NCI-H2029 (cell line): ENCODE results near the gene TMEM273.

Source experiments
- DNase-seq: peaks from one replicate; lab custom pipeline; 2025; lab: John Stamatoyannopoulos, UW

TMEM273 gene

GRCh38 chr10:49162761-49163310 is 25.4 kb downstream of the TMEM273 start:
- no peak for DNase-seq

GRCh38 chr10:49162063-49162462 is 26.1 kb downstream of the TMEM273 start:
- DNase-seq, result no peak

DNA sequence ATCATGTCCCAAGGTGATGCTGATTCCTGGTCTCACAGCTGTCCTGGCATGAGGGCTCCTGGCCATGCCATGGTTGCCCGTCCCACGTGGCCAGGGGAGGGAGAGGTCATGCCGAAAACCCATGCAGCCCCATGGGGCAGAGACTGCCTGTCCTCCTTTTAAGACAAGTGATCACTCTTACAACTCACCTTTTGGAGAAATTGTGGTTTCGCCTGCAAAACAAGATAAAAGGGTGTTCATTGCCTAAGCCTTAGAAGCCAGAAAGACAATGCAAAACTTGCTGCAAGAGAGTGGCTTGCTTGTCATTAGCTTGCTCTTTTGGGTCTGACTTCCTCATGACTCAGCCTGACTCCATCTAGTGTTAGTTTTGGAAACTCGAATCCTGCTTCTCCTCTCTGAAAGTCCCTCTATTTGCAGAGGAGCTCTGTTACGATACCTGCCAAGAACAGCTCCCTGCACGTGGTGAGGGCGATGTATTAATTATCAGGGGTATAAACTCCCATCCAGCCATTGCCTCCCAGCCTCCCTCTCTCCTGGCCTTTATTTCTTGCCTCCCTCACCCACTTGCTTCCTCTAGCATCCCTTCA is 26.7 kb downstream of the TMEM273 start:
- no peak for DNase-seq

- no peak for DNase-seq
Observed at GRCh38 chr10:49160814-49161213, 27.4 kb downstream of the TMEM273 start.

- no peak for DNase-seq
Observed at GRCh38 chr10:49160110-49160509, 28.1 kb downstream of the TMEM273 start.

DNA sequence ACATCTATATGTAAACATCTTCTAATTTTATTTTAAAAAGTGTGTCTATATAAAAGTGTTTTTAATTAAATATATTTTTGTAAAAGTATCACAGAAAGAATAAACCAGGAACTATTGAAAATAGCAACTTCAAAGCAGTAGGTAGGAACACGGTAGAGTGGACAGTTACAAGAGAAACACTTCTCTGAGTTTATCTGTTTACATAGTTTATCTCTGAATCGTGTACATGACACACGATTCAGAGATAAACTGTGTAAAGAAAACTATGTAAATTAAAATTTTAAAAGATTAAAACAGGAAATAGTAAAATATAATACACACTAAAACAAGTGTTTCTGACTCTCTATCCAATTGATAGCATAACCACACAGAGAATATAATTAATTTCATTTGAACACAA is 29.3 kb downstream of the TMEM273 start:
- no peak for DNase-seq

- no peak for DNase-seq
Observed at GRCh38 chr10:49158404-49158803, 29.8 kb downstream of the TMEM273 start.

DNA sequence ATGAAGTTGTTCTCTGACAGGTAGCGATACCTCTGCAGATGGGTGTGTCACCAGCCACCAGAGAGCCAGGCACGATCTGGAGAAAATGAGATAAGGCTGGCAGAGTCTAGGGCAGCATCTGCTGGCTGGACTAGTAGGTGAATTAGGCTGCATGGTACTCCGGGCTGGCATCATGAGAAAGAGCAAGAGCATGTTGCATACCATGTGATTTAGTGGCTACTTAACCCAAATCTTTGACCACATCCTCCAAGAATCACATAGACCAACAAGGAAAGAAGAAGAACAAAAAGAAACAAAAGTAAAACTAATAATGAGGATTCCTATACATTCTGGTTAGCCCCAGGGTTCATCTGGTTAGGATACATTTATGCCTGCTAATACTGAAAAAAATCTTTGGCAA is 31.0 kb downstream of the TMEM273 start:
- no peak for DNase-seq

- no peak for DNase-seq
Observed at GRCh38 chr10:49154641-49155040, 33.5 kb downstream of the TMEM273 start.

- DNase-seq, result no peak
Observed at GRCh38 chr10:49153971-49154370, 34.2 kb downstream of the TMEM273 start.

DNA sequence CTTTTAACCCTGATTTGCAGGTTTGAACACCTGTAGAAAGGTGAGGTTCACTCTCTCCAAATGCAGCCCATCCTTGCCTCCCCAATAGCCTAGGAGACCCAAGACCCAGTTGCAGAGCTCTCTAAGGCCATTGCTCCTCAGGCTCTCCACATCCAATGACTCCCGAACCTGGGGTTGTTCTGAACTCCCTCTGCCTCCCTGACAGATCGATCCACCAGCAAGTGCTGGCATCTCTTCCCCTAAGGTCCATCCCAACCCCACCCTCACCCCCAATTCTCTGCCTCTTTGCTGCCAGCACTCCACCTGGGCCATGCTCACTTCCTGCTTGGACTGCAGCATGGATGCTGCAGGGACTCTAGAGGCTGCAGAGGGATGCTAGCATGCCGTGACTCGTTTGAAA is 35.1 kb downstream of the TMEM273 start:
- no peak for DNase-seq

GRCh38 chr10:49152663-49153062 is 35.5 kb downstream of the TMEM273 start:
- DNase-seq, result no peak

- DNase-seq, result no peak
Observed at GRCh38 chr10:49152037-49152436, 36.2 kb downstream of the TMEM273 start.

GRCh38 chr10:49151481-49151880 is 36.7 kb downstream of the TMEM273 start:
- no peak for DNase-seq

- DNase-seq, result no peak
Observed at GRCh38 chr10:49151025-49151445, 37.2 kb downstream of the TMEM273 start.

DNA sequence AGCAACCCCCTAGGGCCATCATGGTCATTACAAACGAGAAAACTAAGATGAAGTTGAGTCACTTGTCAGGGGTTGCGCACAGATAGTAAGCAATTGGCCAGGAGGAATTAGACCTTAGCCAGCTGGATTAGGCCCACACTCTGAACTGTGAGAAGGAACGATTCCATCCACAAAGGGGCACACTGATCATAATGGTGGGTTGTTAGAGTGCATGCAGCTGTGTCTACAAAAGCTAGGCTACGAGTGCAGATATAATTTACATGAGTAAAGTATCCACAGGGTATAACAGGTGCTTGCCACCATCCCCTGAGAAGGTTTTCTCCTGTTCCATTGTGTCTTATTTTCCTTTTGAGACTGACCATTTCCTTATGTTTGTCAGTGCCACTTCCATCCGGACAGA is 37.8 kb downstream of the TMEM273 start:
- no peak for DNase-seq

GRCh38 chr10:49149881-49150280 is 38.3 kb downstream of the TMEM273 start:
- no peak for DNase-seq

GRCh38 chr10:49144058-49144720 is 44.0 kb downstream of the TMEM273 start:
- no peak for DNase-seq

GRCh38 chr10:49143249-49143648 is 44.9 kb downstream of the TMEM273 start:
- no peak for DNase-seq

GRCh38 chr10:49141541-49142332 is 46.5 kb downstream of the TMEM273 start:
- DNase-seq, result no peak

GRCh38 chr10:49140304-49141177 is 47.6 kb downstream of the TMEM273 start:
- no peak for DNase-seq

DNA sequence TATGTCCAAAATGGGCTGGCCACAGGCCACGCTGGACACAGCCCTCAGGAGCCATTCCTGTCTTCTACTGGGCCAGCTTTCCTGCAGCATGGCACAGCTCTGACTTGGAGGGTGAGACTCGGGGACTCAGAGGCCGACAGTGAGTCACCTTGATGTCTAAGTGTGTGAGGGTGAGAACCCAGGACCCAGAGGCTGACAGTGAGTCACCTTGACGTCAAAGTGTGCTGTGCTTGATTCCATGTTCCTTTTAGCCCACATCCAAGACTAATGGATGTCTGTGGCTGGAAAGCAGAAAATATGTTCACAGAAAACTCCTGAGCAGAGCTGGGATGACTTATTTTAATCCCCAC is 48.4 kb downstream of the TMEM273 start:
- no peak for DNase-seq
